Pancreas (tissue), 10 donors: ENCODE data around the gene SMIM44. TPM values are rescaled to one million over a fixed set of nuclear protein-coding genes. Genes with fewer than 3 reads are reported as not detected.
A peak's percentile ranks its signal among the peaks of the same experiment; 100 is the strongest.

Source experiments
- ATAC-seq, 4 donors: fragments of 200-7000 bp; cut with Tn5 transposase; one replicate each; pipeline versions ENCODE4 v1.8.0 to v1.9.1; 2020; ENCODE audit warnings: mild to moderate bottlenecking in 4 of 4, moderate library complexity in 4 of 4
- DNase-seq, 6 donors: peaks; one replicate each; pipeline ENCODE4 v3.0.0-alpha.2; 2020
- FAIRE-seq: peaks from 2 replicates; lab custom pipeline; 2012; peaks lifted over from hg19 to GRCh38; lab: Jason Lieb, UNC
- H3K27ac ChIP-seq, 4 donors: fragments of 200-600 bp; sonication (generic); 1 replicate in 3 of 4; 2 replicates in 1 of 4; pipeline versions ENCODE4 v1.5.0 to v1.8.0; 2020
- H3K27me3 ChIP-seq, 4 donors: fragments of 200-600 bp; one replicate each; pipeline ENCODE4 v1.8.0; 2021
- H3K36me3 ChIP-seq, 3 donors: fragments of 200-600 bp; sonication (generic) in 1 of 3; one replicate each; pipeline versions ENCODE4 v1.5.0 to v1.8.0; 2020 to 2021
- H3K4me1 ChIP-seq, 3 donors: fragments of 200-600 bp; one replicate each; pipeline ENCODE4 v1.8.0; 2021
- H3K4me3 ChIP-seq, 4 donors: fragments of 200-600 bp; sonication (generic) in 2 of 4; one replicate each; pipeline versions ENCODE4 v1.5.0 to v1.8.0; 2020 to 2021
- H3K9me3 ChIP-seq, 4 donors: fragments of 200-600 bp; one replicate each; pipeline ENCODE4 v1.8.0; 2021
- WGBS, 2 donors: extraction: QIAGEN DNeasy Blood & Tissue Kit; methylation state at CpG; one replicate each; pipeline ENCODE4 v1.1.7; 2013; 5-methylcytosine and 5-hydroxymethylcytosine counted together
- intact Hi-C, 3 donors: fragments of 100-400 bp; cut with DNase I; formaldehyde crosslinking; loops; one replicate each; pipeline versions ENCODE4 v1.11.1 to v1.14.2; 2022
- polyA plus RNA-seq, 2 donors: library from polyadenylated mRNA; stranded (reverse); fragments of 200-250 nt; gene quantifications; one replicate each; pipeline ENCODE4 v1.2.3, GENCODE V29; 2013
- total RNA-seq, 6 donors: library from RNA; stranded (reverse); fragmentation: NEBNext Ultra II Directional in 4 of 6; extraction: Animal tissue kit (Norgen Biotek cat#: 25700) in 4 of 6; gene quantifications; one replicate each; pipeline versions ENCODE4 v1.2.1 to v1.2.4, GENCODE V29; 2021 to 2023
- TF ChIP-seq, protein P1 (sequence below), 4 donors: fragments of 200-600 bp; sonication (generic) in 3 of 4; IDR thresholded peaks; one replicate each; pipeline versions ENCODE4 v1.5.0 to v1.8.0; 2021; ENCODE audit warnings: antibody characterized with exemption in 4 of 4
- donor health status: healthy with polysubstance abuse.
- donor health status: DM: no; HTN: no; CAD: no; lungs with moderate emphysema.
- donor health status: DM: no; HTN: no; CAD: no.
- donor health status: control.
- donor health status: control.
- donor health status: Bipolar disorder and iron deficiency.
- donor health status: DM: yes; HTN: yes; CAD: no.
- donor health status: DM: no; HTN: no; CAD: no.
- donor health status: DM: no; HTN: no; CAD: no.
- donor health status: DM: yes; HTN: yes; CAD: no.

SMIM44 gene
- total and polyA plus RNA-seq, 8 donors, result 0.92 TPM; not detected in 7

DNA sequence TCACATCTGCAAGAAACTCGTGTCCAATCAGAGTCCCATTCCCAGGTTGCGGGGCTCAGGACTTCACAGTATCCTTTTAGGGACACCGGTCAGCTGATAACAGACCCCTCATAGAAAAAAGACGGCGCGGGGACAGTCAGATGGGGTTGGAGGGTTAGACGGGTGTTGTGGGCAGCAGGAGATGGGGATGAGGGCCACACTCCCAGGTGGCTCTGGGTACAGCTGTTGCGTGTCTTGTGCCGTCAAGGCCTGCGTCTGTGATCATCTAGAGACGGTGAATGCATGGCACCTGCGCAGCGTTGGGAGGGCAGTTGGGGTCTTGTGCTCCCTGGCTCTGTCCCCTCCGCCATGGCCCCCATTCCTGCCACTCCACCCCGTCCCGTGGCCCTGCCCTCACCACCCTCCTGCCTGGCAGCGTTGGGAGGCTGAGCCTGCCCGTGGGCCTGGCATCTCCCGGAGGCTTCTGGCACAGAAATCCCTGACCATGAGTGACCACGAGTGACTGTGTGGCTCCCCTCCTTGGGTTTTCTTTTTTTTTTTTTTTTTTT is 41.7 kb upstream of the SMIM44 start:
- H3K27me3 ChIP-seq, result no peaks in the 10 kb centered on the region
- intact Hi-C loops, result no loop called here
- H3K4me3 ChIP-seq, result no peak overlapping the region
- TF ChIP-seq, protein P1, sequence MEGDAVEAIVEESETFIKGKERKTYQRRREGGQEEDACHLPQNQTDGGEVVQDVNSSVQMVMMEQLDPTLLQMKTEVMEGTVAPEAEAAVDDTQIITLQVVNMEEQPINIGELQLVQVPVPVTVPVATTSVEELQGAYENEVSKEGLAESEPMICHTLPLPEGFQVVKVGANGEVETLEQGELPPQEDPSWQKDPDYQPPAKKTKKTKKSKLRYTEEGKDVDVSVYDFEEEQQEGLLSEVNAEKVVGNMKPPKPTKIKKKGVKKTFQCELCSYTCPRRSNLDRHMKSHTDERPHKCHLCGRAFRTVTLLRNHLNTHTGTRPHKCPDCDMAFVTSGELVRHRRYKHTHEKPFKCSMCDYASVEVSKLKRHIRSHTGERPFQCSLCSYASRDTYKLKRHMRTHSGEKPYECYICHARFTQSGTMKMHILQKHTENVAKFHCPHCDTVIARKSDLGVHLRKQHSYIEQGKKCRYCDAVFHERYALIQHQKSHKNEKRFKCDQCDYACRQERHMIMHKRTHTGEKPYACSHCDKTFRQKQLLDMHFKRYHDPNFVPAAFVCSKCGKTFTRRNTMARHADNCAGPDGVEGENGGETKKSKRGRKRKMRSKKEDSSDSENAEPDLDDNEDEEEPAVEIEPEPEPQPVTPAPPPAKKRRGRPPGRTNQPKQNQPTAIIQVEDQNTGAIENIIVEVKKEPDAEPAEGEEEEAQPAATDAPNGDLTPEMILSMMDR (IDR thresholded peaks at IDR 0.05), result no peak
- no peaks in the 10 kb centered on the region for H3K9me3 ChIP-seq
- no peak overlapping the region for H3K27ac ChIP-seq
- no peaks in the 10 kb centered on the region for H3K4me1 ChIP-seq
- WGBS, 2 donors, result 94 to 95% methylated on average over 20 of the region's 20 CpGs
- no peak for FAIRE-seq
- DNase-seq, result peak in 2 of 6 donors; percentile 33 to 65
- peaks cover 3 to 24% (median 9%) of the 10 kb centered on the region in 3 donors for H3K36me3 ChIP-seq
- ATAC-seq, result no peak

DNA sequence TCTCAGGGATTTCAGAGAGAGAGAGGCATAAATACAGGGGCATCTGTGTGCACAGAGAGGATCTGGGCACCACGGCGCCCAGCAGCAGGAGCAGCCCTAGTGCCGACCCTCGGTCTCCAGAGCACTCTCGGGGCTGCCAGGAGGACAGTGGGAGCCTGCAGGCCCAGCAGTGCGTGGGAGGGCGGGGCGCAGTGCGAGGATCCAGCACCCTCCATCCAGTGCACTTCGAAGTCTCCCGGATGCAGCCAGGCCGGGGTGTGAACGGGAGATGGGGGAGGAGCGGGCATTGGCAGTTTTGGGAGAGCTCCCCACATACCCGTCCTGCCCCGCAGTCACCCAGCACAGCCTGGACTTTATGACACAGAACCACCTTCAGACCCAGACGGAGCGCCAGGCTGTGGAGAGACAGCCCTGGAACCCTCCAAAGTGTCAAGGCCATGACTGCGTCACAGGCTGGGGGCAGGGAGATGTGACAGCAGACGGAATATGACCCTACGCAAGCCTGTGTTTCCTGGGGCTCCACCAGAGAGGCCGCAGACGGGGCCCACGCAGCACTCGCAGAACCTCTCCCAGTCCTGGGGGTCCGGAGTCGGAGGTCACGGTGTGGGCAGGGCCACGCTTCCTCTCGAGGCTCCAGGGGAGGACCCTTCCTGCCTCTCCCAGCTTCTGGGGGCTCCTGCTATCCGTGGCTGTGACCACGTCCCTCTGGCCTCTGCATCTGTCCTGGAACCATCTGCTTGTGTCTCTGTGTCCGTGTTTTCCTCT is 41.0 kb upstream of the SMIM44 start:
- Histone ChIP-seq H3K36me3 (peaks cover 3 to 24% (median 9%) of the 10 kb centered on the region in 3 donors), H3K27ac (no peak overlapping the region), H3K4me3 (no peak overlapping the region), H3K9me3 (no peaks in the 10 kb centered on the region), H3K27me3 (no peaks in the 10 kb centered on the region), H3K4me1 (no peaks in the 10 kb centered on the region)
- WGBS, 2 donors, result 92 to 94% methylated on average over 33 of the region's 33 CpGs
- intact Hi-C loops, result no loop called here
- DNase-seq, result peak in 1 of 6 donors; percentile 65
- TF ChIP-seq, protein P1 (IDR thresholded peaks at IDR 0.05), result no peak
- no peak for FAIRE-seq
- ATAC-seq, result no peak

DNA sequence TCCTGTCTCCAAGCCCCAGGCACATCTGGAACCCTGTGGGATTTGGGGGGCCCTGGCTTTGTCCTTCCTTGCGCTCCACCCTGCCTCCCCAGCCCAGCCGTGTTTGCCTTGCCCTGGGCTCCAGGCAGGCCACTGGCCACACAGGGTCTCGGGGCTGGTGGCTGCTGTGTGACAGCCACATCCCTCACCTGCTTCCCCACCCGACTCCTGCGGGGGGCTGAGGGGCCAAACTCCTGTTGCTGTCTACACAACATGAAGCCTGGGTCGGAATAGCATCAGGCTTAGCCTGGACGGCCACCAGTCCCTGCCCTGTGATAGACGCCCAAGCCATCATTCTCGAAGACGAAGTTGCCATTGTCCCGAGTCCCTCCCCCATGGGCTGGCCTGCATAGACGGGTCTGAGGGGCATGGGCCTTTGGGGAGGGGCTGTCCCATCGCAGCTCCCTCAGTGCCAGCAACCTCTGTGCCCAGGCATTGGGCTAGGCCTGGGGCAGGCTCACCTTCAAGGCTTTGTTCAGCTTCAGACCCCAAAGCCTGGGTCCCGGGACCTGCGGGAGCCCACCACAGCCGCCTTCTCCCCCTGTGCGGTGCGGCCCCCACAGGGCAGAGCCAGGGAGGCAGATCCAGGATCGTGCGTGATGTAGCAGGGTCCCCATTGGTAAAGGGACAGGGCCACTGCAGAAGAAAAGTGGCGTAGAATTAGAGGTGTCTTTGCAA is 40.3 kb upstream of the SMIM44 start:
- no peak for FAIRE-seq
- Histone ChIP-seq H3K4me1 (peaks cover 0 to 5% (median under 1%) of the 10 kb centered on the region in 3 donors), H3K9me3 (no peaks in the 10 kb centered on the region), H3K36me3 (peaks cover 3 to 24% (median 9%) of the 10 kb centered on the region in 3 donors), H3K27ac (no peak overlapping the region), H3K27me3 (no peaks in the 10 kb centered on the region), H3K4me3 (no peak overlapping the region)
- intact Hi-C loops, result no loop called here
- WGBS, 2 donors, result 88 to 89% methylated on average over 21 of the region's 21 CpGs
- TF ChIP-seq, protein P1 (IDR thresholded peaks at IDR 0.05), result no peak
- no peak for ATAC-seq
- no peak for DNase-seq

DNA sequence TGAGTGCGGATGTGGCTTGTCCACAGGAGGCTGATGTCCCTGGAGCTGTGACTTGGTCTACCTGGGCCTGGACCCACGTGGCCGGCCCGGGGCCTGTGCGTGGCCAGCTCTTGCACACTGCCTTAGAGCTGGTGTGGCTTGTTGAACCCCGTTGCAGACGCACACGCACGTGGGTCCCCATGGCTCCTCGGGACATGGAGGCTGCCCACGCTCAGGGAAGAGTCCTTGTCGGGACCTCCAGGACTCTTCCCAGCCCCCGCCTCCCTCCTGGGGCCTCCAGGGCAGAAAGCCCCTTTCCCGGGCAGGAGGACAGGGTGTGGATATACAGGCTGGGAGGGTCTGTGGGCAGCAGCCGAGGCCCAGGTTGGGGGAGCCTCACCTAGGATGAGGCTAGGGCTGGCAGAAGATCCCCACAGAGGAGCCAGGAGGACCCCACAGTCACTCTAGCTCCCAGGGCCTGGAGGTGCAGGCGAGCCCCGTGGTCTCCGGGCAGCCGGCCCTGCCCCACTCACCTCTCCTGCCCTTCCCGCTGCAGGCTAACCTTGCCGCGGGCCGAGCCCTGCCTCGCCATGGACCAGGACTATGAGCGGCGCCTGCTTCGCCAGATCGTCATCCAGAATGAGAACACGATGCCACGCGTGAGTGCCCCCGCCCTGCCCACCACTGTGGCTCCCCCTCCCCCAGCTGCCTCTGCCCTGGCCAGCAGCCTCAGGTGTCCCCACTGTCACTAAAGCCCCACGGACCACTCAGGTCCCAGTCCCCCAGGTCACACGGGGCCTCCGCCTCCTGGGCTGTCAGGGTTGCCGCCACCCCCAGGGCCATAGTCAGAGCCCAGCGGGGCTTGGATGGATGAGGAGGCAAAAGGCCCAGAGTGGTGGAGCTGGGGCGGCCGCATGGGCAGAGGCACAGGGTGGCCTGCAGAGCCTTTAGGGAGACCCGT is 39.5 kb upstream of the SMIM44 start:
- DNase-seq (peak in 1 of 6 donors; percentile 48), FAIRE-seq (no peak), ATAC-seq (no peak)
- intact Hi-C loops, result no loop called here
- 92 to 94% methylated on average over 34 to 40 of the region's 40 CpGs for WGBS, 2 donors
- TF ChIP-seq, protein P1 (IDR thresholded peaks at IDR 0.05), result no peak
- Histone ChIP-seq H3K36me3 (peaks cover 3 to 22% (median 9%) of the 10 kb centered on the region in 3 donors), H3K9me3 (no peaks in the 10 kb centered on the region), H3K4me1 (peaks cover 0 to 7% (median 7%) of the 10 kb centered on the region in 3 donors), H3K27me3 (no peaks in the 10 kb centered on the region), H3K4me3 (no peak overlapping the region), H3K27ac (no peak overlapping the region)
